ENCODE measurements around the gene ZNF302. TPM values are rescaled to one million over a fixed set of nuclear protein-coding genes. Genes with fewer than 3 reads are reported as not detected.
A peak's percentile ranks its signal among the peaks of the same experiment; 100 is the strongest.

The ZNF302 gene
- total RNA-seq, 1 donor from 2014 or later, result 38.8 TPM

DNA sequence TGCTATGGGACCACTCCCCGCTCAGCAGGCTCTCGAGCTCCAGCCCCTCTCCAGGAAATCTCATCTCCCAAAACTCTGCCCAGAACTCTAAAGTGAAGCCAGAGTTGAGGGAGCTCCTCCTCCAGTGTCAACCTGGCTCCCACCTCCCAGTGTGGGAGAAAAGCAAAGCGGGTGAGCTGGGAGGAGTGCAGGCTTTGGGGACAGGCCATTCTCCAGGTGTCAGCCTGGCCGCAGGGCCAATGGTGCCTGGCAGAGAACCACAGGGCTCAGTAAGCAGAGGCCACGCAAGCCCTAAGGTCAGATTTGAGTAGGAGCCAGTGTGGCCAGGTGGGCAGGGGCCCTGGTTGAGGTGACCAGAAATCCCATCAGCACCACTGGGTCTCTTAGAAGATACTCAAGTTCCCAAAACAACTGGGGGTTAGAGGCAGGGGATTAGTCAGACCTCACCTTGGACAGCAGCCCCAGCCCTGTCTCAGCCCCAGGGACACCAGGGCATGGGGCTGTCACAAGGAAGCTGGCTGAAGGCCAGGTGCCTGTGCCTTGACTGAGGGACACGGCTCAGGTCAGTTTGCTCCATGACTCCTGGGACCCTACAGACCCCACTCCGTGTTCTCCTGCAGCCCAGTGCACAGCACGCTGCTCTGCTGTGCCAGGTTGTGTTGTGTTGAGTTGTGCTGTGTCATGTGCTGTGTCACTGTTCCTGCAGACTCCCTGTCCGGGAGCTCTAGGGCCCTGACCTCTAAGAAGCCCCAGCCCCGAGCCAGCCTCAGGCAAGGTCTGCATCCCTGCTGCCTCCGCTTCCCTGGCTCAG is 53.7 kb downstream of the ZNF302 start:
- Mint-ChIP-seq H3K4me3 (ENCODE audit: unreplicated experiment) (peak overlapping the region; percentile 5), H3K36me3 (ENCODE audit: unreplicated experiment) (no peaks in the 10 kb centered on the region), H3K9me3 (ENCODE audit: unreplicated experiment) (peaks cover 13% of the 10 kb centered on the region), H3K27ac (ENCODE audit: unreplicated experiment) (no peak overlapping the region), H3K4me1 (ENCODE audit: low read depth, unreplicated experiment) (peaks cover 4% of the 10 kb centered on the region), H3K27me3 (ENCODE audit: unreplicated experiment) (peaks cover 6% of the 10 kb centered on the region)
- TF ChIP-seq, protein P1, sequence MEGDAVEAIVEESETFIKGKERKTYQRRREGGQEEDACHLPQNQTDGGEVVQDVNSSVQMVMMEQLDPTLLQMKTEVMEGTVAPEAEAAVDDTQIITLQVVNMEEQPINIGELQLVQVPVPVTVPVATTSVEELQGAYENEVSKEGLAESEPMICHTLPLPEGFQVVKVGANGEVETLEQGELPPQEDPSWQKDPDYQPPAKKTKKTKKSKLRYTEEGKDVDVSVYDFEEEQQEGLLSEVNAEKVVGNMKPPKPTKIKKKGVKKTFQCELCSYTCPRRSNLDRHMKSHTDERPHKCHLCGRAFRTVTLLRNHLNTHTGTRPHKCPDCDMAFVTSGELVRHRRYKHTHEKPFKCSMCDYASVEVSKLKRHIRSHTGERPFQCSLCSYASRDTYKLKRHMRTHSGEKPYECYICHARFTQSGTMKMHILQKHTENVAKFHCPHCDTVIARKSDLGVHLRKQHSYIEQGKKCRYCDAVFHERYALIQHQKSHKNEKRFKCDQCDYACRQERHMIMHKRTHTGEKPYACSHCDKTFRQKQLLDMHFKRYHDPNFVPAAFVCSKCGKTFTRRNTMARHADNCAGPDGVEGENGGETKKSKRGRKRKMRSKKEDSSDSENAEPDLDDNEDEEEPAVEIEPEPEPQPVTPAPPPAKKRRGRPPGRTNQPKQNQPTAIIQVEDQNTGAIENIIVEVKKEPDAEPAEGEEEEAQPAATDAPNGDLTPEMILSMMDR (IDR thresholded peaks at IDR 0.05; ENCODE audit: partially characterized antibody, unreplicated experiment), result no peak
- no peak for DNase-seq

DNA sequence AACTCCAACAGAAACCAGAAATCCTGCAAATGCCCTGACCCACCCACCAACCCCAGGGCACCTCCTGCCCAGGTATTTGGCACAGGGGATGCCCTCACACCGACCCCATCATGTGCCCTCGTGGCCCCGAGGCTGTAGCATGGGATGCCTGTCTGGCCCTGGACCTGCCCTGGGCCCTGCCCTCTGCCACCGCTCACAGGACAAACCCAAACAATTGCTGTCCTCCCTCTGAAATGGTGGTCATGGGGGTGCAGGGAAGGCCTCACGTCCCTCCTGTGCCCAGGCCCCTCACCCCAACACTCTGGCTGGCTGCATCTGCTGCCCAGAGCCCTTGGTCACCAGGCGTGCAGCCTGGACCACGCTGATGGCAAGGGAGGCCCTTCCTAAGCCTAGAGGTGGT is 54.5 kb downstream of the ZNF302 start:
- Mint-ChIP-seq H3K9me3 (ENCODE audit: unreplicated experiment) (peaks cover 12% of the 10 kb centered on the region), H3K27me3 (ENCODE audit: unreplicated experiment) (peaks cover 6% of the 10 kb centered on the region), H3K4me1 (ENCODE audit: low read depth, unreplicated experiment) (peaks cover 4% of the 10 kb centered on the region), H3K36me3 (ENCODE audit: unreplicated experiment) (no peaks in the 10 kb centered on the region), H3K27ac (ENCODE audit: unreplicated experiment) (no peak overlapping the region), H3K4me3 (ENCODE audit: unreplicated experiment) (peak overlapping the region; percentile 5)
- DNase-seq, result no peak
- TF ChIP-seq, protein P1 (IDR thresholded peaks at IDR 0.05; ENCODE audit: partially characterized antibody, unreplicated experiment), result no peak

DNA sequence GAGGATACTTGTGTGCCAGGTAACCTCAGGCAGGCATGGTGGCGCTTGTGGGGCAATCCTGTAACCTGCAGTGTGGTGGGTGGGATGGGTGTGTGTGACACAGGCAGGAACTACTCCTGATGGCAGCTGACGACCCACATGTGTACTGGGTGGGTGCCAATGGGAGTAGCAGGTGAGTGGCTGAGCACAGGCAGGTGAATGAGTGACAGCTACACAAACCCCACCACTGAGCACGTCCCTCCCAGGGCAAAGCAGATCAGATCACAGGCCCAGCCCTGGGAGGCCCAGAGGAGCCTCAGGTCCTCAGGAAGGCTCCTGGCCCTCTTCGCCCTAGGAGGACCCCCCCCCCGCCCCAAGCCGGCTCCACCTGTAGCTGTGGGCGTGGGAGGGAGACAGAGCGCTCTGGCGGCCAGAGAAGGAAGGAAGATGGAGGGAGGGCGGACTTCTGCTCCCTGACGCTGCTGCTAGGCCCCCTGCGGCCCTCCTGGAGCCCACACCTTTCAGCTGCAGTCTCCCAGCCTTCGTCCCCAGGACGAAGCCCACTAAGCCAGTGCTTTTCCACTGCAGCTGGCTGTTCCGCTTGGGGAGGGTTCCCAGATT is 55.2 kb downstream of the ZNF302 start:
- no peak for DNase-seq
- TF ChIP-seq, protein P1 (IDR thresholded peaks at IDR 0.05; ENCODE audit: partially characterized antibody, unreplicated experiment), result no peak
- no peaks in the 10 kb centered on the region for H3K36me3 Mint-ChIP-seq (ENCODE audit: unreplicated experiment)
- peaks cover 12% of the 10 kb centered on the region for H3K9me3 Mint-ChIP-seq (ENCODE audit: unreplicated experiment)
- H3K4me3 Mint-ChIP-seq (ENCODE audit: unreplicated experiment), result no peak overlapping the region
- peaks cover 4% of the 10 kb centered on the region for H3K4me1 Mint-ChIP-seq (ENCODE audit: low read depth, unreplicated experiment)
- H3K27me3 Mint-ChIP-seq (ENCODE audit: unreplicated experiment), result peaks cover 6% of the 10 kb centered on the region
- H3K27ac Mint-ChIP-seq (ENCODE audit: unreplicated experiment), result no peak overlapping the region

DNA sequence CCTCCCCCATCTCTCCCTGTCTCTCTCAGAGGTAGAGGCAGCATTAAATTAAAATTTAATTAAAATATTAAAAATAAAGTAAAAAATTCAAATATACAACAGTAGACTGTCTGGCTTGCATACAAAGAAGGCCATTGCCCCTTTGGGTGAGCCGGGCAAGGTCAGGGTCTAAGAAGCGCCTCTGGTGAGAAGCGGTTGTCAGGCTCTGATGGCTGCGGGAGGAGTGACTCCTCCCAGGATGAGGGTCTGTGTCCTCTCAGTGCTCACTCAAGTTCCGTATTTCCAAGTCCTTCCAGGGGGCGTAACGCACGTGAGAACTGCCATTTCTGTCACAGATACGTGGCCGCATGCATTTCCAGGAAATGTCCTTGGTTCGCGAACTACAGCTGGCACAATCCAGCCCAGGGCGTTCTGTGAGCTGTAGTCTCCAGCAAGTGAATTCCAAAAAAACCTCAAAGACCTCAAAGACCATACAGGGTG is 55.8 kb downstream of the ZNF302 start:
- no peak for DNase-seq

More for the DNA sequence above, 55.8 kb downstream of the ZNF302 start:
- Mint-ChIP-seq H3K9me3 (ENCODE audit: unreplicated experiment) (peaks cover 10% of the 10 kb centered on the region), H3K4me1 (ENCODE audit: low read depth, unreplicated experiment) (peaks cover 4% of the 10 kb centered on the region), H3K4me3 (ENCODE audit: unreplicated experiment) (peak overlapping the region; percentile 95), H3K36me3 (ENCODE audit: unreplicated experiment) (no peaks in the 10 kb centered on the region), H3K27me3 (ENCODE audit: unreplicated experiment) (peaks cover 6% of the 10 kb centered on the region), H3K27ac (ENCODE audit: unreplicated experiment) (peak overlapping the region; percentile 92)
- TF ChIP-seq, protein P1 (IDR thresholded peaks at IDR 0.05; ENCODE audit: partially characterized antibody, unreplicated experiment), result no peak

Data from glutamatergic neuron (in vitro differentiated cells).